HG02678 (cell line): Measurements from ENCODE around the gene ZNF726.
"Not testable (repeated sequence)": the region's sequence is repeated elsewhere in the genome, so short reads cannot be mapped to it uniquely, and the experiment has no call there.

Experiments used
- ATAC-seq: cut with Tn5 transposase; IDR thresholded peaks from one replicate; pipeline ENCODE4 v1.9.1; 2021; ENCODE audit warnings: mild to moderate bottlenecking, moderate library complexity; ENCODE audit not compliant: unreplicated experiment

Gene ZNF726

DNA sequence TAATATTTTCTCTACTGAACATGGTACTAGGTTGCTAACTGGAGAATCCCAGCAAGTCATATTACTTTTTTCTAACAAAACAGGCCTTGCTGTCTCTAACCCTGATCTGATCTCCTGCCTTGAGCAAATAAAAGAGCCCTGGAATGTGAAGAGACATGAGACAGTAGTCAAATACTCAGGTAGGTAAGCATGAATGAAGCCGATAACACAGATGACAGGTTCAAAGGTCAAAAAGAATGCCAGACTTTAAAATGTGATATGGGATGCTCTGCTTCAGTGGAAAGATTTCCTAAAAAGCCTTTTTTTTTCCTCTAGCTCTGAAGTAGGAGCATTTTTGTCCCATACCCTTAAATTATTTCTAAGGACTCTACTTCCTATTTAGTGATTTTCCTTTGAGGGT, 28.7 kb downstream of the ZNF726 start:
- no peak for ATAC-seq

GRCh38 chr19:23946569-23946968, 31.9 kb downstream of the ZNF726 start:
- no peak for ATAC-seq

DNA sequence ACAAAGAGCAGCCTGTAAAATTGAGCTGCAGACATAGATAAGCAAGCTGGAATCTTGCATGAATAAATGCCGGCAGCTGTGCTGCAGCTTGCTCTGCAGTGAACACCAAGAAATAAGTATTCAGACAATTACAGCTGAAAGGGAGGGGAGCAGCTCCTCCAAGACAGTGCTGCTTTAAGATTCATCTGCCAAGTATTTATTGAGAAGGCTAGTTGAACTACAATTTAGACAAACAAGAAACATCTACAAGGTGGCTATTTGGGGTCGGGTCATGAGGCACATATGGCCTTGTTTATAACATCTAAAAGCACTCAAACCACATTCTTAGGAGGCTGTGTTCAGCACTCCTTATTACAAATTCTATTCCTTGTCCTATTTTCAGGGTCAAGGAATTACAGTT, 34.9 kb downstream of the ZNF726 start:
- ATAC-seq, result no peak

GRCh38 chr19:23956051-23956450, 41.4 kb downstream of the ZNF726 start:
- ATAC-seq, result no peak

DNA sequence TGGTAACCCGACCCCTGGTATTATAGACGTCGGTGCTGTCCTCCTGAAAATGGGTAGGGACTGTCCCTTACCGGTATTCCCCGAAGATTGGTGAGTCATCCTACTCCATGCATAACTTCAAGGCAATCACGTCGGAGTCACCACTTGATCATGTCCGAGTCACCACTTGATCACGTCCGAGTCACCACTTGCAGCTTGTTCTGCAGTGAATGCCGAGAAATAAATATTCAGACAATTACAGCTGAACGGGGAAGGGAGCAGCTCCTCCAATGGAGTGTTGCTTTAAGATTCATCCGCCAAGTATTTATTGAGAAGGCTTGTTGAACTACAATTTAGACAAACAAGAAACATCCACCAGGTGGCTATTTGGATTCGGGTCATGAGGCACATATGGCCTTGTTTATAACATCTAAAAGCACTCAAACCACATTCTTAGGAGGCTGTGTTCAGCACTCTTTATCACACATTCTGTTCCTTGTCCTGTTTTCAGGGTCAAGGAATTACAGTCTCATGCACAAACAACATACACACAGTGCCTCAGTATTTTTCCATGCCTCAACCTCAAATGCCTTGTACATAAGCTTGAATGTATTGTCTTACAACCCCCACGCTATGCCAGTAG, 43.1 kb downstream of the ZNF726 start:
- no peak for ATAC-seq

- not testable (repeated sequence) for ATAC-seq
Observed at GRCh38 chr19:23963396-23963795, 48.7 kb downstream of the ZNF726 start.

DNA sequence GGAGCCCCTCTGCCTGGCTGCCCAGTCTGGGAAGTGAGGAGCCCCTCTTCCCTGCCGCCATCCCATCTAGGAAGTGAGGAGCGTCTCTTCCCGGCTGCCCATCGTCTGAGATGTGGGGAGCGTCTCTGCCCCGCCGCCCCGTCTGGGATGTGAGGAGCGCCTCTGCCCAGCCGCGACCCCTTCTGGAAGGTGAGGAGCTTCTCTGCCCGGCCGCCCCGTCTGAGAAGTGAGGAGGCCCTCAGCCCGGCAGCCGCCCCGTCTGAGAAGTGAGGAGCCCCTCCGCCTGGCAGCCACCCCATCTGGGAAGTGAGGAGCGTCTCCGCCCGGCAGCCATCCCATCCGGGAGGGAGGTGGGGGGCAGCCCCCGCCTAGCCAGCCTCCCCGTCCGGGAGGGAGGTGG, 49.2 kb downstream of the ZNF726 start:
- not testable (repeated sequence) for ATAC-seq

GRCh38 chr19:23964334-23964733, 49.6 kb downstream of the ZNF726 start:
- not testable (repeated sequence) for ATAC-seq

- no peak for ATAC-seq
Observed at GRCh38 chr19:23969630-23970029, 54.9 kb downstream of the ZNF726 start.

GRCh38 chr19:23971598-23971997, 56.9 kb downstream of the ZNF726 start:
- no peak for ATAC-seq

DNA sequence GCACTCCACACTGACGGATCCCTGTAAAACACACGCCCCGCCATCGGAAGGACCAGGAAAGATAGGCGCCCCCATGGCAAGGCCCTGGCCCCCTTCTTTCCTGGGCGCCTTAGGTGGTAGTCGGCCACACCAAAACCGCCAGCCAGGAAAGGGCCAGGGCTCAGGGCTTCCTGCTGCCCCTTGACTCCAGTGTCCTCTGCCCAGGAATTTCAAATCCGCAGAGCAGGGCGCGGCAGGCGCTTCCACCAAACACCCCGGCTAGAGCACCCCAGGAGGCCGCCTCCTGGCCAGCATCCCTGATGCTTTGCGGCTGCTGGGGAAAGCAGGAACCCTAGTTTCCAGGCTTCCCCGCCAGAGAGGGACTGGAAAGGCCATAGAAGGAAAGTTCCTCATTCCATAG, 57.5 kb downstream of the ZNF726 start:
- no peak for ATAC-seq

- no peak for ATAC-seq
Observed at GRCh38 chr19:23974941-23975340, 60.3 kb downstream of the ZNF726 start.

DNA sequence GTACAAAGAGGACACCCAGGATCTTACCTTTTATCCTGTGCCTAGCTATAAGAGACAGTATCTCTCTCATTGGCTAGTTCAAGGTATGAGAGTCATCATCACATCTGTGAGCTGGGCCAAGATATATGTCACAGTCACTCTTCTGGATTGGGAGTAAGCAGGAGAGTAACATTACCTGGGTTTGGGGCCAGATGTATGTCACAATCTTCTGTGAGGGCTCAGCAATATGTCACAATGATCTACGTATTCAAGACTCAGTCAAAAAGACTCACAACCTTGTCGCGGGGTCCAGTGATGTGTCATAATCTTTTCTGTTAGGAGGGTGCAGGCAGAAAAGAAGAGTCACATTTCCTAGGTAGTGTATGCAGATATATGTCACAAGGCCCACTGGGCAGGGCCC, 61.9 kb downstream of the ZNF726 start:
- not testable (repeated sequence) for ATAC-seq

DNA sequence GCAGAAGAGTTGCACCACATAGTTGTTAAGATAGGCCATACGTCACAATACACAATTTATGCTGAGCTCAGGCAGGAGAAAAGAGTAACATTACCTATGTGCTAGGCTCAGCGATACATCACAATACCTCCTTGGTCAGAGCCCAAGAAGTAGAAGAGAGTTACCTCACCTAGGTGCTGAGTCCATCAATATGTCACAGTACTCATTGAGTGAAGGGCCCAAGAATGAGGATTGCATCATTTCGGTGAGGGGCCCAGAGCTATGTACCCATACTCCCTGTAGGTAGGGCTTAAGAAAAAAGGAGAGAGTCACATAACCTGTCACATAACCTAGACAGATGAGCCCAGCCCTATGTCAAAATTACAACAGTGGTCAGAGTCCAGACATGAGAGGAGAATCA, 62.6 kb downstream of the ZNF726 start:
- ATAC-seq, result not testable (repeated sequence)

DNA sequence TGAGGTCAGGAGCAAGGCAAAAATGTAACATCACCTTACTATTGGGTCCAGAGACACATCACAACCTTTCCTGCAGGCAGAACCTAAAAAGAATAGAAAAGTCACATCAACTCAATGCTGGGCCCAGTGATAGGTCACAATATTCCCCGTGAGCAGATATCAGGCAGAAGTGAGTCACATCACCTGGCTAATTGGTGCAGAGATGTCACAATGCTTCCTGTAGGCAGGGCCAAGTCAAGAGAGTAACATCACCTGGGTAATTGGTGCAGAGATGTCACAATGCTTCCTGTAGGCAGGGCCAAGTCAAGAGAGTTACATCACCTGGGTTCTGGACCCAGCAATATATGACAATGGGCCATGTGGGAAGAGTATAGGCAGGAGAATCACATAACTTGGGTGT, 63.4 kb downstream of the ZNF726 start:
- no peak for ATAC-seq

GRCh38 chr19:23980805-23981204, 66.1 kb downstream of the ZNF726 start:
- no peak for ATAC-seq

DNA sequence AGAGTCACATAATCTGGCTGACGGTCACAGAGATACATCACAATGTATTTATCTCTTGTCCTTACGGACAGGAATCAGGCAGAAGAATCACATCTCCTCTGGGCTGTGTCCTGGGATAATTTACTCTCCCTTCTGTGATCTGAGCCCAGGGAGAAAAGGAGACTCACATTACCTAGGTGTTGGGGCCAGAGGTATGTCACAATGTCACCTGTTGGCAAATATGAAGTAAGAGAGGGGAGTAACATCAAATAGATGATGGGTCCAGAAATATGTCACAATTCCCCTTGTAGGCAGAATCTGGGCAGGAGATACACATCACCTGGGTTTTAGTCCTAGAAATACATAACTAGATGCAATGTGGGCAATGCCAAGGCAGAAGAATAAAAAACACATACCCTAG, 67.2 kb downstream of the ZNF726 start:
- ATAC-seq, result no peak

GRCh38 chr19:23983406-23983805, 68.7 kb downstream of the ZNF726 start:
- ATAC-seq, result no peak
